ENCODE measurements around the gene TDRD7. TPM values are rescaled to one million over a fixed set of nuclear protein-coding genes. Genes with fewer than 3 reads are reported as not detected.
A peak's percentile ranks its signal among the peaks of the same experiment; 100 is the strongest.

The TDRD7 gene, protein sequence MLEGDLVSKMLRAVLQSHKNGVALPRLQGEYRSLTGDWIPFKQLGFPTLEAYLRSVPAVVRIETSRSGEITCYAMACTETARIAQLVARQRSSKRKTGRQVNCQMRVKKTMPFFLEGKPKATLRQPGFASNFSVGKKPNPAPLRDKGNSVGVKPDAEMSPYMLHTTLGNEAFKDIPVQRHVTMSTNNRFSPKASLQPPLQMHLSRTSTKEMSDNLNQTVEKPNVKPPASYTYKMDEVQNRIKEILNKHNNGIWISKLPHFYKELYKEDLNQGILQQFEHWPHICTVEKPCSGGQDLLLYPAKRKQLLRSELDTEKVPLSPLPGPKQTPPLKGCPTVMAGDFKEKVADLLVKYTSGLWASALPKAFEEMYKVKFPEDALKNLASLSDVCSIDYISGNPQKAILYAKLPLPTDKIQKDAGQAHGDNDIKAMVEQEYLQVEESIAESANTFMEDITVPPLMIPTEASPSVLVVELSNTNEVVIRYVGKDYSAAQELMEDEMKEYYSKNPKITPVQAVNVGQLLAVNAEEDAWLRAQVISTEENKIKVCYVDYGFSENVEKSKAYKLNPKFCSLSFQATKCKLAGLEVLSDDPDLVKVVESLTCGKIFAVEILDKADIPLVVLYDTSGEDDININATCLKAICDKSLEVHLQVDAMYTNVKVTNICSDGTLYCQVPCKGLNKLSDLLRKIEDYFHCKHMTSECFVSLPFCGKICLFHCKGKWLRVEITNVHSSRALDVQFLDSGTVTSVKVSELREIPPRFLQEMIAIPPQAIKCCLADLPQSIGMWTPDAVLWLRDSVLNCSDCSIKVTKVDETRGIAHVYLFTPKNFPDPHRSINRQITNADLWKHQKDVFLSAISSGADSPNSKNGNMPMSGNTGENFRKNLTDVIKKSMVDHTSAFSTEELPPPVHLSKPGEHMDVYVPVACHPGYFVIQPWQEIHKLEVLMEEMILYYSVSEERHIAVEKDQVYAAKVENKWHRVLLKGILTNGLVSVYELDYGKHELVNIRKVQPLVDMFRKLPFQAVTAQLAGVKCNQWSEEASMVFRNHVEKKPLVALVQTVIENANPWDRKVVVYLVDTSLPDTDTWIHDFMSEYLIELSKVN
- total RNA-seq: 8.6 to 8.9 TPM (median 8.6 TPM) in 3 replicates

DNA sequence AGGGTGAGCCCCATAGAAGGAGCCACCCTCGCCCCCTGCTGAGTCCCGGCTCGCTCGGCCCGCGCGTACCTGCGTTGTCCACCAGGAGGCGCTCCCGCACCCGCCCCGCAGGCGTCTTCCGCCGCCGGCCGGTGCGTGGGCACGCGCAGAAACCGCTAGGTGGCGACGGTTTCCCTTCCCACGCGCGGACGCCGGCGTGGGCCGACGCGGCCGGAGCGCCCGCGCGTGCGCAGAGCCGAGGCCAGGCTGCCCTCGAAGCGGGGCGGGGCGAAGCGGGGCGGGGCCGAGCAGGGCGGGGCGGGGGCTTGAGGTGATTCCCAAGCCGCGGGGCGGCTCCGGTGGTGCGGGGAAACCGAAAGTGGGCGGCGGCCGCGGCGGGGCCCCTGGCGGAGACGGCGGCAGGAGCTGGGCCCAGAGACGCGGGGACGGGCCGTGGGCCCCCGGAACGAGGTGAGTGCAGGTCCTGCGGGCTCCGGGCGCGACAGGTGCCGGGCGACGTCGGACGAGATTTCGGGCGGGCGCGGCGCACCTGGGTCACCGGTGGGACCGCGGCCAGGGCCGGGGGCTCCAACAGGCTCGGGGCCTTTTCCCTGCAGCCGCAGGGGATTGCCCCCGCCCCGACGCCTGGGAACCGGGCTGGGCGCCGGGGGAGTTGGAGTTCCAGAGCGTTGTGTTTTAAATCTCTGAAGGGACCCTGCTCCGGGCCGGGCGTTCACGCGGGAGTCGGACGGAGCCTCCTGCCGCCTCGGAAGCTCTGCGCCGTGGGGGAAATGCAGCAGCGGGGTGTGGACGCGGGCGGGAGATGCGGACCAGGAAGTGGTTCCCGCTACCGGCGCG, at the start of gene TDRD7:
TSS of gene TDRD7 (plus strand) at position 308 of the 837 bp plus-strand sequence. CDS start 16,370 bp downstream, outside the sequence.
- DNase-seq (ENCODE audit: low spot score in 2 of 2, unreplicated experiment in 2 of 2): peak; percentile 83 to 92
- peaks cover 4% of the 10 kb centered on the region for H3K9me3 Mint-ChIP-seq
- peaks cover 53% of the 10 kb centered on the region for H3K27me3 Mint-ChIP-seq (ENCODE audit: low read depth)
- peak within 1 kb of the TSS; percentile 86 for H3K4me3 Mint-ChIP-seq
- H3K36me3 Mint-ChIP-seq: no peaks in the 10 kb centered on the region
- H3K27ac Mint-ChIP-seq: peak within 1 kb of the TSS; percentile 62
- TF ChIP-seq, protein P1, sequence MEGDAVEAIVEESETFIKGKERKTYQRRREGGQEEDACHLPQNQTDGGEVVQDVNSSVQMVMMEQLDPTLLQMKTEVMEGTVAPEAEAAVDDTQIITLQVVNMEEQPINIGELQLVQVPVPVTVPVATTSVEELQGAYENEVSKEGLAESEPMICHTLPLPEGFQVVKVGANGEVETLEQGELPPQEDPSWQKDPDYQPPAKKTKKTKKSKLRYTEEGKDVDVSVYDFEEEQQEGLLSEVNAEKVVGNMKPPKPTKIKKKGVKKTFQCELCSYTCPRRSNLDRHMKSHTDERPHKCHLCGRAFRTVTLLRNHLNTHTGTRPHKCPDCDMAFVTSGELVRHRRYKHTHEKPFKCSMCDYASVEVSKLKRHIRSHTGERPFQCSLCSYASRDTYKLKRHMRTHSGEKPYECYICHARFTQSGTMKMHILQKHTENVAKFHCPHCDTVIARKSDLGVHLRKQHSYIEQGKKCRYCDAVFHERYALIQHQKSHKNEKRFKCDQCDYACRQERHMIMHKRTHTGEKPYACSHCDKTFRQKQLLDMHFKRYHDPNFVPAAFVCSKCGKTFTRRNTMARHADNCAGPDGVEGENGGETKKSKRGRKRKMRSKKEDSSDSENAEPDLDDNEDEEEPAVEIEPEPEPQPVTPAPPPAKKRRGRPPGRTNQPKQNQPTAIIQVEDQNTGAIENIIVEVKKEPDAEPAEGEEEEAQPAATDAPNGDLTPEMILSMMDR (IDR thresholded peaks at IDR 0.05; ENCODE audit: unreplicated experiment): peak; percentile 97
- H3K4me1 Mint-ChIP-seq: peaks cover 11% of the 10 kb centered on the region

DNA sequence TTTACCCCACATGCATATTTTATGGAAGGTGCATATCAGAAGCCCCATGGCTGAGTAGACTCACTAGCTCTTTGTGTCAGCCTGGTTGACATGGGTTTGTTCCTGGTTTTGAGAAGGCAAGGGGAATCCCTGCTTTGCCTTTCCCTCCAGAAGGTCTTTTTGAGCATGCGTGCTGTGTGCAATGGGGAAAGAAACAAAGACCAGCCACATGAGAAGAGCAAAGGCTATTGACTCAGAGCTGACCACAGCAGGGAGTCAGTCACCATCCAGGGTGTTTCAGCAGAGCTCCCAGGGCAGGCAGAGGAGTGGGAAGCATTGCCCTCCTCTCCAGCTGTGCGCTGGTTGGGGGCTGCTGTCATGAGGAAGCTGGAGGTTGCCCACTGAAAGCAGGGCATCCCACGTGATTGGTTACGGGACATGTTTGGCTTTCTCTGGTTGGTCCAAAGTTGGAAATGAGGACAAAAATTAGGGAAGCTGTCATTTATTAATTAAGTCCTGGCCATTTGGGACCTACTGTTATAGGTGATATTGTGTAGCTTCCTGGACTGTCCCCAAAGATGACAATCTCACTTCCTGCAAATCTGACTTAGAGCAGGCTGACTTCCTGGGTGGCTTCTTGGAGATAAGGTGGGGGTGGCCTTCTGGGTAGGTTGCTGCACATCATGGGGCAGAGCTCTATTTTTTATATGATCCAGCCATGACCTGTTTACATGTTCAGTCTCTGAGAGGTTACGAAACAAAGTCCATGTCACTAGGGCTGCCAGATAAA, 48.9 kb upstream of the TDRD7 start:
- no peaks in the 10 kb centered on the region for H3K27me3 Mint-ChIP-seq (ENCODE audit: low read depth)

DNA sequence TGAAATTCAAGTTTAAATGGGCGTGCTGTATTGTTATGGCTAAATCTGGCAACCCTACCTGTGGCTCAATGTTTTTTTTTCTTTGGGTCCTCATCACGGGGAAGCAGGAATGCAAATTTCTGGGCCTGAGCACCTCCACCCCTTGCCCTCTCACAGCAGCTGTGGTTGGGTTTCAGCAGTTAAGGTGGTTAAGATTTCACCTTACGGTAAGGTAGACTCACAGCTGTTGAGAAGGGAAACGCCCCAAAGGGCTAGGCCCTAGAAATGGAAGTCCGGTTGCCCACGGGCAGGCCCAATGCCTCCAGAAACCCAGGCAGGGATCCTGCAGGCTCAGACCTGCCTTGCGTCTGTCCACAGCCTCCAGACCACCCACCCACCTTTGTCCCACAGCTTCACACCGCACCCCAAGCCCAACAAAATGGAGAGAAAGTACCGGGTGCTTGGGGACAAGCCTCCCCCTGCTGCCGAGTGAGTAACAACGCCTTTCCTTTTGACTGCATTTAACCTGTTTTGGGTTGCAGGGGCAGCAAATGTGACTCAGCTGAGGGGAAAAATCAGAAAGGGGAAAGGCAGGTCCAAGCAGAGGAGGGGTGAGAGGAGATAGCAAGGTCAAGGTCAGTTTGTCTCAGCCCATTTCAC, 48.1 kb upstream of the TDRD7 start:
- TF ChIP-seq, protein P1 (IDR thresholded peaks at IDR 0.05; ENCODE audit: unreplicated experiment): no peak

More for the DNA sequence above, 48.9 kb upstream of the TDRD7 start:
- H3K4me1 Mint-ChIP-seq: peaks cover 4% of the 10 kb centered on the region
- H3K9me3 Mint-ChIP-seq: no peaks in the 10 kb centered on the region
- TF ChIP-seq, protein P1 (IDR thresholded peaks at IDR 0.05; ENCODE audit: unreplicated experiment): no peak
- no peak for DNase-seq (ENCODE audit: low spot score in 2 of 2, unreplicated experiment in 2 of 2)
- no peak overlapping the region for H3K4me3 Mint-ChIP-seq
- no peak overlapping the region for H3K27ac Mint-ChIP-seq
- H3K36me3 Mint-ChIP-seq: peaks cover 22% of the 10 kb centered on the region

DNA sequence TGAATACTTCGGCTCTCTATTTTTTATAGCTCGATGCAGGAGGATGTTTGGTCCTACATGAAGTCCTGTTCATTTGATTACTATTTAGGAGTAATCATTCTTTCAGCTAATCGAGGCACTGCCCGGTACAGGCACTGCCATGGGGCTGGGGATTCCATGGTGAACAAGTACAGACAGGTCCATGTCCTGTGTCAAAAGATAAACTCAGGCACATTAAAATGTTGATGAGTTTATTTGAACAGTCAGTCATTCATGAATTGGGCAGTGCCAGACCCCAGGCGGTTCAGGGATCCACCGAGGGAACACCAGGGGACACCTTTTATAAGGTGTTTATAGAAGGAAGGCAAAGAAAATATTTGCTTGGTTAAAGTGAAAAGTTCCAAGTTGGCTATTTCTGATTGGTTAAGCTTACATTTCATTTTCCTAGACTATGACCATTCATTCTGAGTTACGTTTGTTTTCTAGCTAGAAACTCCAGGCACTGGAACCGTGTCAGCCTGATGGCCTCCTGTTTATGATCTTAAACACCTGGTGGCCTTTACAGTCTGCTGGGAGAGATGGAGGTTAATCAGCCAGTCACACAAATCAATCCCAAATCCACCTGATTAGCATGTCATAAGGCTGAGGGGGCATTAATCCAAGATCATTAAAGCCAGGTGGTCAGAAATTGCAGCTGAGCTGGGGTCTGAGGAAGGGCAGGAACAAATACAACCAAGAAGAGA, 47.0 kb upstream of the TDRD7 start:
- H3K9me3 Mint-ChIP-seq: peaks cover 16% of the 10 kb centered on the region
- no peak overlapping the region for H3K27ac Mint-ChIP-seq
- TF ChIP-seq, protein P1 (IDR thresholded peaks at IDR 0.05; ENCODE audit: unreplicated experiment): no peak
- peaks cover 31% of the 10 kb centered on the region for H3K36me3 Mint-ChIP-seq
- H3K4me3 Mint-ChIP-seq: no peak overlapping the region
- H3K27me3 Mint-ChIP-seq (ENCODE audit: low read depth): no peaks in the 10 kb centered on the region
- H3K4me1 Mint-ChIP-seq: peaks cover 4% of the 10 kb centered on the region
- no peak for DNase-seq (ENCODE audit: low spot score in 2 of 2, unreplicated experiment in 2 of 2)

More for the DNA sequence above, 48.1 kb upstream of the TDRD7 start:
- DNase-seq (ENCODE audit: low spot score in 2 of 2, unreplicated experiment in 2 of 2): no peak
- H3K9me3 Mint-ChIP-seq: peaks cover 7% of the 10 kb centered on the region
- H3K27me3 Mint-ChIP-seq (ENCODE audit: low read depth): no peaks in the 10 kb centered on the region
- peaks cover 24% of the 10 kb centered on the region for H3K36me3 Mint-ChIP-seq
- H3K4me3 Mint-ChIP-seq: no peak overlapping the region
- H3K27ac Mint-ChIP-seq: no peak overlapping the region
- H3K4me1 Mint-ChIP-seq: peaks cover 4% of the 10 kb centered on the region

Data from mesothelial cell of epicardium (in vitro differentiated cells).